ES-I3 (cell line): ENCODE data around the gene SYNPR.

Experiments used
- H3K36me3 ChIP-seq: 2 replicates; pipeline ENCODE4 v1.6.1; 2013; ENCODE audit warnings: mild to moderate bottlenecking, low read length, control low read depth, moderate library complexity; ENCODE audit not compliant: insufficient read depth
- H3K4me1 ChIP-seq: 2 replicates; pipeline ENCODE4 v1.6.1; 2013; ENCODE audit warnings: mild to moderate bottlenecking, control low read depth, low read length; ENCODE audit not compliant: insufficient read depth
- H3K9ac ChIP-seq: 2 replicates; pipeline ENCODE4 v1.6.1; 2013; ENCODE audit warnings: low read depth, mild to moderate bottlenecking, low read length, moderate library complexity
- H3K9me3 ChIP-seq: 2 replicates; pipeline ENCODE4 v1.6.1; 2013; ENCODE audit warnings: mild to moderate bottlenecking, low read length, moderate library complexity; ENCODE audit not compliant: control insufficient read depth, insufficient read depth

The SYNPR gene

DNA sequence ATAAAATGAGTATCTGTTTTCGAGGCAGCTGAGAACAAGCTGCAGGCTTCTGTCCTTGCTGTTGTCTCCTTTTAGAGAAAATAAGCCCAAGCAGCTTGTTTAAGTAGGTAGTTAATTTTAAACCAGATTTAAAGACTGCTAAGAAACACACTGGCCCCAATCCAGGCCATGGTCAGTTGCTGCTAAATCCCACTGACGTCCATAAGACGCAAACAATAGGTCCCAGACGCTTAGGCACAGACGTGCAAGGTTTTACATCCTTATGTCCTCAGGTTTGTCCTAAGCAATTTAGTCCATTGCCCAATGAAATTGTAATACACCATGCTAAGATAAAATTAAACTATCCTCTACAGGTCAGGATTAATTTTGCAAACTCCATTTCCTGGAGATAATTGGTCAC, 254.4 kb downstream of the SYNPR start:
- no peaks in the 10 kb centered on the region for H3K4me1 ChIP-seq
- H3K9ac ChIP-seq: no peak overlapping the region
- no peaks in the 10 kb centered on the region; the same call in none of the 2 replicates for H3K9me3 ChIP-seq
- no peaks in the 10 kb centered on the region for H3K36me3 ChIP-seq

DNA sequence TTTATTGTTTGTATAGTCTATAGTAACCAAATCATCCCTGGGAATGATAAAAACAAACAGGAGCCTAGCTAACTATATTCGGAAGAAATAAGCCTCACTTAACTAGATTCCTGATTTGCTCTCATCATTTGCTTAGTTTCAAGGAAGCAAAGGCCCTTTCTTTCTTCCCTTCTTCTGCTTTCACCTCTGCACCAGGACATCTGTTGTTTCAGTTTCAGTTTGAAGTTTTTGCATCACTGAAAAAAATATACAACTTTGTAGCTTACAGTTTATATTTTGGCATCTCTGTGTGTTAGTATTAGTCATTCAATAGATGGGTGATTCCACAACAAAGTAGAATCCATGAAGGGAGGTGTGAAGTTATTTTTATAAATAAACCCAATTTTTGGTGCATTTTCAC, 260.8 kb downstream of the SYNPR start:
- Histone ChIP-seq H3K9ac (no peak overlapping the region), H3K4me1 (no peaks in the 10 kb centered on the region), H3K36me3 (no peaks in the 10 kb centered on the region), H3K9me3 (no peaks in the 10 kb centered on the region; the same call in none of the 2 replicates)

DNA sequence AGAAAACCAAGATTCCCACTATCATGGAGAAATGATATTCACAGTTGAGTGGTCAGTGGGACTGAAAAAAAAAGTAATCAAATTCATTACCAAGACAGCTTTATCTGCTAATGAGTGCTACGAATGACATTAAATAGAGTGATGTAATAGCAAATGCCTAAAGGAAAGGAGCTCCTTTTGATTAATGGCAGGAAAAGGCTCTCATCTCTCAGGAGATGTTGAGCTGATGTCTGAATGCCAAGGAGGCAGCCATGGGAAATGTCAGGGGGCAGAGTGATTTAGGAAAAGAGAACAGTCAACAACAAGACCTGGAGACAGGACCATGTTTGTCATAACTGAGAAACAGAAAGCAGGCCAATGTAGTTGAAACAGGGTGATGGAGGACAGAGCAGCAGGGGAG, 277.7 kb downstream of the SYNPR start:
- Histone ChIP-seq H3K9me3 (no peaks in the 10 kb centered on the region), H3K9ac (no peak overlapping the region), H3K4me1 (no peaks in the 10 kb centered on the region), H3K36me3 (no peaks in the 10 kb centered on the region)

DNA sequence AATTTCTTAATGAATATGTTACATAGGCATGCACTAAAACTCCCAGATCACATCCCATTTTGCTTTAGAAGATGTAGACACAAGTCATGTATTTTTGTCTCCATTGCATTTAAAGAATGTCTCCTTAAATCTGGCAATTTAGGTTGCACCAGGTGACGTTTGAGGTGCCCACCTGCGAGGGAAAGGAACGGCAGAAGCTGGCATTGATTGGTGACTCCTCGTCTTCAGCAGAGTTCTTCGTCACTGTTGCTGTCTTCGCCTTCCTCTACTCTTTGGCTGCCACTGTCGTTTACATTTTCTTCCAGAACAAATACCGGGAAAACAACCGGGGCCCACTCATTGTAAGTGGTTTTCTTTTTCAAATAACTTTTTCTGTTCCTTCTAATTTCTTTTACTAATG, 278.3 kb downstream of the SYNPR start:
- no peak overlapping the region for H3K9ac ChIP-seq
- no peaks in the 10 kb centered on the region for H3K36me3 ChIP-seq
- no peaks in the 10 kb centered on the region for H3K9me3 ChIP-seq
- no peaks in the 10 kb centered on the region for H3K4me1 ChIP-seq

DNA sequence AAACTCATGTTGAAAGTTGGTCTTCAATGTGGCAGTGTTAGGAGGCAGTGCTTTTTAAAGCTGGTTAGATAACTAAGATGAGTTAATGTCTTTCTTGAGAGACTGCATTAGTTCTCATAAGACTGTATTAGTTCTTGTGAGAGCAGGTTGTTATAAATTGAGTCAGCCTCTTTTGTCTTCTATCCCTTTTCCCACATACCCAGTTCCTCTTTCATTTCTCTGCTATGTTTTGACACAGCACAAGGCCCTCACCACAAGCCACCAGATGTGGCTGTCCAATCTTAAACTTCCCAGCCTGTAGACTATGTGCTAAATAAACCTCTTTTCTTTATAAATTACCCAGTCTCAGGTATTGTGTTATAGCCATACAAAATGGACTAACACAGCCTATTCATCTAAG, 279.8 kb downstream of the SYNPR start:
- Histone ChIP-seq H3K36me3 (no peaks in the 10 kb centered on the region), H3K4me1 (no peaks in the 10 kb centered on the region)

DNA sequence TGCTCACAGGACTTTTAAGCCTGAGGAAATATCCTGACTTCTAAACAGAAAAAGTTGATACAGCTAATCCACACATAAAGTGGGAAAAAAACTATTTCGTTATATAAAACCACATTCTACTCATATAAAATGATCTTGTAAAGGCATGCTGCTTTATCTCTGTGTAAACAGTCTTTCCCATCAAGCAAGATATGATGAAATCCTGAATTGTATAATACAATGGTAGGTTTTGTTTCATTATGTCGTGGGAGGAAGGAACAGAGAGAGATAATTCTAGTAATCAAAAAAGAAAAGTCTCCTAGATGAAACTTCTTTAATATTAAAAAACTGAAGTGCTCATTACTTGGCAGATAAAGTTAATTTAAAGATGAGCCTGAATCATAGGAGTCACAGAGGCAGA, 281.8 kb downstream of the SYNPR start:
- Histone ChIP-seq H3K9me3 (no peaks in the 10 kb centered on the region), H3K9ac (no peak overlapping the region), H3K4me1 (no peaks in the 10 kb centered on the region), H3K36me3 (no peaks in the 10 kb centered on the region)

More for the DNA sequence above, 279.8 kb downstream of the SYNPR start:
- H3K9me3 ChIP-seq: no peaks in the 10 kb centered on the region
- H3K9ac ChIP-seq: no peak overlapping the region

DNA sequence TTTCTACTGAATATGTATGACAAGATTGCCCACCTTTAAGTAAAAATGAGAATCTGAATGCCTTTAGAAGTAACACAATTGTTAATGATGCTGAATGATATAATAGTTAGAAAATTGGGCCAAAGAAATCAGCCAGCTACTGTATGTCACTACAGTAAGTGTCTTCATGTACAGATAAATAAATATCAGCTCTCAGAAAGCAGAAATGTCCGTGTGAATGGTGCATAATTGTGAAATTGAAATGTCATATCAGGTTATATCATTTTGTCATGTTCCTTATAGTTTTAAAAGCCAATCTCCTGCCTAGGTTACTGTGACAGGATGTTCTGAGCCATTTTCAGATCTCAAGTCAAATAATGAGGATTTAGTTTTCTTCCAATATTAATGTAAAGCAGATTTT, 283.8 kb downstream of the SYNPR start:
- Histone ChIP-seq H3K36me3 (no peaks in the 10 kb centered on the region), H3K9ac (no peak overlapping the region), H3K4me1 (no peaks in the 10 kb centered on the region), H3K9me3 (no peaks in the 10 kb centered on the region)

DNA sequence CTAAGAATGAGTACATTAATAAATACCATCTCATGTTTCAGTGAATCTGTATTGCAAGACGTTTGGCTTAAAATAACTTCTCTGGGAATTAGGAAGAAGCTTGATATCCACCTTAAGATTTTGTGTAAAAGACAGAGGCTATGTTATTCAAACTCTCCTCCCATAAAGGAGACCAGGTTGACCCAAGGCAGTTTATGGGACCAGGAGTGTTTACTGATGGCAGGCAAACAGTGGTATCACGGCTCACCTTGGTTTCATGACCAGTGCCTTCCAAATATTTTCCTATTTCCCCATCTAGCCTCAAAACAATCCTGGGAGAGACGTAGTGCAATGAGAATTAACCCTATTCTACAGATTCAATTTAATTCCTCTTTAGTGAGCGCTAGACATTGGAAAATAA, 284.2 kb downstream of the SYNPR start:
- Histone ChIP-seq H3K36me3 (no peaks in the 10 kb centered on the region), H3K9me3 (no peaks in the 10 kb centered on the region), H3K4me1 (no peaks in the 10 kb centered on the region), H3K9ac (no peak overlapping the region)

DNA sequence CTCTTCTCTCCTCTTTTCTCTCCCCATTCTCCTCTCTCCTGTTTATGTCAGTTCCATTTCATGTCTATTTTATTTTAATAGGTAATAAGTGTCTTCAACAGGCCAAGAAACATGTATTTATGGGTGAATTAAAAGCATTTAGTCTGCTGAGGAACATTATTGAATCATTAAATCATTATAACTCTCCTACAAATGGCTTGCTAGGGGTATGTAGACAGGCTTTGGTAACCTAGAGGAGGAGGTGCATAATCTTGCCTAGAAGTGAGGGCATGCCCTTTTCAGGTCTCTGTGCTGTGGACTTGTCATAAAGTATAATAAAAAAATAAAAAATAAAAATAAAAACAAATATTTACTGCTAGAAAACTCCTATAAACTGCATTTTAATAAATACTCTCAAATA, 285.5 kb downstream of the SYNPR start:
- Histone ChIP-seq H3K4me1 (no peaks in the 10 kb centered on the region), H3K9me3 (no peaks in the 10 kb centered on the region), H3K9ac (no peak overlapping the region), H3K36me3 (no peaks in the 10 kb centered on the region)

DNA sequence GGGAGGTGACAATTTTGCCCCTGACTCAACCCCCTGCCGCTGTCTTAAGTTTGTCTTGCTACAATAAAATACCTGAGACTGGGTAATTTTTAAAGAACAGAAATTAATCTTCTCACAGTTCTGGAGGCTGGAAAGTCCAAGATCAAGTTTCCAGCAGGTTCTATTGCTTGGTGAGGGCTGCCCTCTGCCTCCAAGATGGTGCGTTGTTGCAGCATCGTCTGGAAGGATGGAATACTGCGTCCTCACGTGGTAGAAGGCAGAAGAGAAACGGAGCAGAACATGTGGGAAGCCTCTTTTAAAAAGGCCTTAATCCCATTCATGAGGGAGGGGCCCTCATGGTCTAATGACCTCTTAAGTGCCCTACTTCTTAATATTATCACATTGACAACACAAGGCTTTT, 287.1 kb downstream of the SYNPR start:
- H3K9ac ChIP-seq: no peak overlapping the region
- no peaks in the 10 kb centered on the region for H3K9me3 ChIP-seq
- no peaks in the 10 kb centered on the region for H3K4me1 ChIP-seq
- H3K36me3 ChIP-seq: no peaks in the 10 kb centered on the region

DNA sequence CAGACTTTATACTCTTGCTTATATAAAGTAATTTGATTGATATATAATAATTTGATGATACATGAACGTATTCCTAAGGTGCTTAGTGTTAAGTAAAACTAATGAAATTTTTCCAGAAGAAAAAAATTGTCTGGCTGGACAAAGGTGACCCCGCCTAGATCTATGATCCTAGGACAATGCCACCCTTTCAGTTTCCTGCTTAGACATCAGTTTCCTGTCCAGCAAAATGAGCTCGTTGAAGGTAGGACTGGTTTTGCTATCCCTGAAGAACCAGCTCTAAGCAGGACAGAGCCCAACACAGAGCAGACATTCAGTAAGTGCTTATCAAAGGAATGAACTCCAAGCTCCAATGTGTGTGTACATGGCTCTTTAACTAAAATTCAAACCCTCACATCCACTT, 293.6 kb downstream of the SYNPR start:
- Histone ChIP-seq H3K9ac (no peak overlapping the region), H3K4me1 (peaks cover 9% of the 10 kb centered on the region; the same call in 1 of the 2 replicates), H3K36me3 (no peaks in the 10 kb centered on the region)

DNA sequence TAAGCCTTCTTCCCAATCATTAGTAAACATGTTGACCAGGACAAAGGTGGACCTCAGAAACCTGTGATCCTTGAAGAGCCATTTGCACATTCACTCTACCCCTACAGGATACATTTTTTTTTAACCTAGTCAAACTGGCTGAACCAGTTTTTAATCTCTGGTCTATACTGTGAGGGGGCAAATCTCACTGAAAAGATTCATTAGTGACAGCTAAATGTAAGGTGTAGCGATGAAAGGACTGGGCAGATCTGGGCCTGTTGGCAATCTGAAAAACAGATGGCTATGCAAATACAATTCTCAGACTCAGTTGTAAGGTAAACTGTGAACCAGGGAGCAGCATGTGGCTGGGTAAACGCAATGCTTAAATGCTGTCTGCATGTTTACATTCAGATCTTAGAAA, 298.7 kb downstream of the SYNPR start:
- no peaks in the 10 kb centered on the region for H3K36me3 ChIP-seq
- H3K9ac ChIP-seq: no peak overlapping the region
- no peaks in the 10 kb centered on the region for H3K9me3 ChIP-seq
- peaks cover 16% of the 10 kb centered on the region; the same call in 1 of the 2 replicates for H3K4me1 ChIP-seq

More for the DNA sequence above, 293.6 kb downstream of the SYNPR start:
- H3K9me3 ChIP-seq: no peaks in the 10 kb centered on the region

DNA sequence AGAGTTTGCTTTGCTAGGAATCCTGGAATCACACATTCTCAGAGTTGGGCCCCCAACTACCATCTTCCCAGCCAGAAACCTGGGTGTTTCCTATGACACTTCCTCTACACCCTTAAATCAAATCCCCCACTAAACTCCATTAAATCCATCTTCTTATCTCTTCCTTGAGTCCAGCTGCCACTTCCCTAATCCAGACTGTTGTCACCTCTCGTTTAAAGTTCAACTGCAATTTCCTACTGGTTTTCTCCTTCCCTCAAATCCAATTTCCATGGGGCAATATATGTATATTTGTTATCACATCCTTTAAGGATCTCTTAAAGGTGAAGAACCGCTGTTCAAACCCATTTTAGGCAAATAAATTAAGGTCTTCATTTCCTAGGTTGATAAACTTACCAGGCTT, 300.8 kb downstream of the SYNPR start:
- Histone ChIP-seq H3K4me1 (peaks cover 12% of the 10 kb centered on the region; the same call in 1 of the 2 replicates), H3K36me3 (no peaks in the 10 kb centered on the region), H3K9ac (no peak overlapping the region), H3K9me3 (no peaks in the 10 kb centered on the region)

DNA sequence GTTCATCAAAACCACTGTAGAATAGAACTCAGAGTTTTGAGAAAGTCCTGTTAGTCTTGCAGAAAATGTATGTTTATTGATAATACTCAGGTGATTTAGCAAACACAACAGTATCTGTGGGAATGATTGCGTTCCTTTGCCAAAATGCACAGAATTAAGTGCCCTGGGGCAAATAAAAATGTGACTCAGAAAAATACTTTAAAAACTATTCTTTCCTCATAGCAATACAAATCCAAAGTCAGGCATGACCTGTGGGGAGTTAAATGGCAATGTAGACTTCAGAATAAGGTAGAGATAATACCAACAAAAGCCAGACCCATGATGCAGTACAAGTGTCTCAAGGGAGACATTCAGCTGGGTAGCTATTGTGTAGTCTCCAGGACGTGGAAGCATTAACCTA, 302.0 kb downstream of the SYNPR start:
- H3K9me3 ChIP-seq: no peaks in the 10 kb centered on the region
- no peaks in the 10 kb centered on the region for H3K36me3 ChIP-seq
- no peak overlapping the region for H3K9ac ChIP-seq
- peaks cover 17% of the 10 kb centered on the region; the same call in 1 of the 2 replicates for H3K4me1 ChIP-seq

DNA sequence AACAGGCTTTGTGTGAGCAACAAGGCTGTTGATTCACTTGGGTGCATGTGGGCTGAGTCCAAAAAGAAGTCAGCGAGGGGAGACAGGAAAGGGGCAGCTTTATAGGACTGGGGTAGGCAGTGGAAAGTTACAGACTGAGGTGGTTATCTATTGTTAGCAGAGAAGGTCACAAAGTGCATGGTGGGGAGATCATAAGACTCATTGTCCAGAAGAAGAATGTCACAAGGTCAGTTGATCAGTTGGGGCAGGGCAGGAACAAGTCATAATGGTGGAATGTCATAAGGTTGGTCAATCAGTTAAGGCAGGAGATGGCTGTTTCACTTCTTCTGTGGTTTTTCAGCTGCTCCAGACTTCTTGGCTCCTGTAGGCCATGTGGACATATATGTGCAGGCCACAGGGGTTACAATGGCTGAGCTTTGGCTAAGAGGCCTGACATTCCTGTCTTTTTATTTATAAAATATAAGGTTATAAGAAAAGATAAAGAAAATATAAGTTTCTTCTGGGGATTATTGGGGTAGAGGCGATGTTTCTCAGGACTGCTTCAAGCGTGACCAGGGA, 304.9 kb downstream of the SYNPR start:
- H3K9ac ChIP-seq: no peak overlapping the region
- no peaks in the 10 kb centered on the region for H3K36me3 ChIP-seq
- H3K4me1 ChIP-seq: peaks cover 8% of the 10 kb centered on the region; the same call in 1 of the 2 replicates
- no peaks in the 10 kb centered on the region for H3K9me3 ChIP-seq

DNA sequence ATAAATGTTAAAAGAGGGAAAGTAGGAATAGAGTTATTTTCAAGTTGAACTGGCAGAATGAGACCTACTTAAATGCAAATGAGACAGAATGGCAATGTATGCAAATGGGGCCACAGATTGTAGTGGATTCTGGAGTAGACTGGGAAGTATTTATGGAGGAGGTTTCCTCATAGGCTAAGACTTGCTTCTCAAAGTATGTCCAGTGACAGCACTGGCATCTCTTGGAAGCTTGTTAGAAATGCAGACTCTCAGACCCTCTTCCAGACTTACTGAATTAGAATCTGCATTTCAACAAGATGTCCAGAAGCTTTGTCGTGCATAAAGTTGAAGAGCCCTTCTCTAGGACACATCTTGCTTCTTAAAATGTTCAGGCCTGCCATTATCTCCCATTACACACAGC, 306.6 kb downstream of the SYNPR start:
- Histone ChIP-seq H3K9me3 (peaks cover 2% of the 10 kb centered on the region; the same call in 1 of the 2 replicates), H3K9ac (no peak overlapping the region), H3K4me1 (peaks cover 8% of the 10 kb centered on the region; the same call in 1 of the 2 replicates), H3K36me3 (no peaks in the 10 kb centered on the region)
